WTC11 (cell line): ENCODE results near the gene KAZN.

Source experiments
- ATF2 ChIP-seq: sonication (generic); formaldehyde crosslinking; IDR thresholded peaks from 2 replicates; pipeline ENCODE4 v1.8.1; 2022; ENCODE audit warnings: low read depth, missing genetic modification reagents, borderline replicate concordance
- JUN ChIP-seq: sonication (generic); formaldehyde crosslinking; IDR thresholded peaks from 2 replicates; pipeline ENCODE4 v1.8.0; 2023; ENCODE audit warnings: mild to moderate bottlenecking, missing genetic modification reagents
- NR2C2 ChIP-seq: sonication (generic); formaldehyde crosslinking; IDR thresholded peaks from 2 replicates; pipeline ENCODE4 v1.8.0; 2022; ENCODE audit warnings: mild to moderate bottlenecking, missing genetic modification reagents
- NR3C1 ChIP-seq: sonication (generic); formaldehyde crosslinking; conservative IDR thresholded peaks from 2 replicates; pipeline ENCODE4 v1.8.1; 2023; ENCODE audit warnings: low read depth, mild to moderate bottlenecking, missing genetic modification reagents
- RELA ChIP-seq: sonication (generic); formaldehyde crosslinking; IDR thresholded peaks from 2 replicates; pipeline ENCODE4 v1.8.1; 2022; ENCODE audit warnings: missing genetic modification reagents, mild to moderate bottlenecking, borderline replicate concordance
- SP1 ChIP-seq: sonication (generic); formaldehyde crosslinking; conservative IDR thresholded peaks from 2 replicates; pipeline ENCODE4 v1.8.1; 2022; ENCODE audit warnings: missing genetic modification reagents
- TCF7 ChIP-seq: sonication (generic); formaldehyde crosslinking; IDR thresholded peaks from 2 replicates; pipeline ENCODE4 v1.8.0; 2022; ENCODE audit warnings: mild to moderate bottlenecking, low read depth, missing genetic modification reagents, moderate library complexity
- TF ChIP-seq, protein P1 (sequence below): sonication (generic); formaldehyde crosslinking; IDR thresholded peaks from 2 replicates; pipeline ENCODE4 v1.8.1; 2023; ENCODE audit warnings: mild to moderate bottlenecking, missing genetic modification reagents, moderate library complexity
- TF ChIP-seq, protein P2 (sequence below): fragments of 200-600 bp; IDR thresholded peaks from 2 replicates; pipeline ENCODE4 v1.8.0; 2022; ENCODE audit warnings: antibody characterized with exemption
- TF ChIP-seq, protein P3 (sequence below): sonication (generic); formaldehyde crosslinking; IDR thresholded peaks from 2 replicates; pipeline ENCODE4 v1.8.0; 2022; ENCODE audit warnings: mild to moderate bottlenecking, missing genetic modification reagents
- TF ChIP-seq, protein P4 (sequence below): sonication (generic); formaldehyde crosslinking; IDR thresholded peaks from 2 replicates; pipeline ENCODE4 v1.8.1; 2023; ENCODE audit warnings: mild to moderate bottlenecking, missing genetic modification reagents

DNA sequence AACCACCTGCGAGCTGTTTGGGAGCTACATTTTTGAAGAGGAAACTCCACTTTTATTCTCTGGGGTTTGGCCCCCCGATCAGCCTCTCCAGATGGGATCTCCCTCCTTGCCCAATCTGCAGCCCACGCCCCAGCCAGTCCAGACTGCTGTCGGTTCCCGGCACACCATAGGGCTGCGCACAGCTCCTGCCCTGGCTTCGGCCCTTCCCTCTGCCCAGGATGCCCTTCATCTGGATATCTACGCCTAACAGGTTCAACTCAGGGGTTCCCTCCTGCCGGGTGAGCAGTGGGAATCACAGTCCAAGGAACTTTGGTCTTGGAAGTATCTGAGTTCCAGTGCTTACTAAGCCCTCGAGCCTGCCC is 135.3 kb downstream of the KAZN start:
- TF ChIP-seq, protein P1, sequence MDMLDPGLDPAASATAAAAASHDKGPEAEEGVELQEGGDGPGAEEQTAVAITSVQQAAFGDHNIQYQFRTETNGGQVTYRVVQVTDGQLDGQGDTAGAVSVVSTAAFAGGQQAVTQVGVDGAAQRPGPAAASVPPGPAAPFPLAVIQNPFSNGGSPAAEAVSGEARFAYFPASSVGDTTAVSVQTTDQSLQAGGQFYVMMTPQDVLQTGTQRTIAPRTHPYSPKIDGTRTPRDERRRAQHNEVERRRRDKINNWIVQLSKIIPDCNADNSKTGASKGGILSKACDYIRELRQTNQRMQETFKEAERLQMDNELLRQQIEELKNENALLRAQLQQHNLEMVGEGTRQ: no peak
- TF ChIP-seq, protein P2, sequence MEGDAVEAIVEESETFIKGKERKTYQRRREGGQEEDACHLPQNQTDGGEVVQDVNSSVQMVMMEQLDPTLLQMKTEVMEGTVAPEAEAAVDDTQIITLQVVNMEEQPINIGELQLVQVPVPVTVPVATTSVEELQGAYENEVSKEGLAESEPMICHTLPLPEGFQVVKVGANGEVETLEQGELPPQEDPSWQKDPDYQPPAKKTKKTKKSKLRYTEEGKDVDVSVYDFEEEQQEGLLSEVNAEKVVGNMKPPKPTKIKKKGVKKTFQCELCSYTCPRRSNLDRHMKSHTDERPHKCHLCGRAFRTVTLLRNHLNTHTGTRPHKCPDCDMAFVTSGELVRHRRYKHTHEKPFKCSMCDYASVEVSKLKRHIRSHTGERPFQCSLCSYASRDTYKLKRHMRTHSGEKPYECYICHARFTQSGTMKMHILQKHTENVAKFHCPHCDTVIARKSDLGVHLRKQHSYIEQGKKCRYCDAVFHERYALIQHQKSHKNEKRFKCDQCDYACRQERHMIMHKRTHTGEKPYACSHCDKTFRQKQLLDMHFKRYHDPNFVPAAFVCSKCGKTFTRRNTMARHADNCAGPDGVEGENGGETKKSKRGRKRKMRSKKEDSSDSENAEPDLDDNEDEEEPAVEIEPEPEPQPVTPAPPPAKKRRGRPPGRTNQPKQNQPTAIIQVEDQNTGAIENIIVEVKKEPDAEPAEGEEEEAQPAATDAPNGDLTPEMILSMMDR: no peak
- no peak for TF ChIP-seq RELA (CRISPR knock-in tag)
- no peak for TF ChIP-seq SP1 (CRISPR knock-in tag)
- no peak for TF ChIP-seq NR2C2 (CRISPR knock-in tag)
- TF ChIP-seq, protein P3, sequence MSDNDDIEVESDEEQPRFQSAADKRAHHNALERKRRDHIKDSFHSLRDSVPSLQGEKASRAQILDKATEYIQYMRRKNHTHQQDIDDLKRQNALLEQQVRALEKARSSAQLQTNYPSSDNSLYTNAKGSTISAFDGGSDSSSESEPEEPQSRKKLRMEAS: no peak
- no peak for TF ChIP-seq ATF2 (CRISPR knock-in tag)
- TF ChIP-seq TCF7 (CRISPR knock-in tag): no peak
- TF ChIP-seq JUN (CRISPR knock-in tag): no peak
- no peak for TF ChIP-seq NR3C1 (CRISPR knock-in tag)
- TF ChIP-seq, protein P4, sequence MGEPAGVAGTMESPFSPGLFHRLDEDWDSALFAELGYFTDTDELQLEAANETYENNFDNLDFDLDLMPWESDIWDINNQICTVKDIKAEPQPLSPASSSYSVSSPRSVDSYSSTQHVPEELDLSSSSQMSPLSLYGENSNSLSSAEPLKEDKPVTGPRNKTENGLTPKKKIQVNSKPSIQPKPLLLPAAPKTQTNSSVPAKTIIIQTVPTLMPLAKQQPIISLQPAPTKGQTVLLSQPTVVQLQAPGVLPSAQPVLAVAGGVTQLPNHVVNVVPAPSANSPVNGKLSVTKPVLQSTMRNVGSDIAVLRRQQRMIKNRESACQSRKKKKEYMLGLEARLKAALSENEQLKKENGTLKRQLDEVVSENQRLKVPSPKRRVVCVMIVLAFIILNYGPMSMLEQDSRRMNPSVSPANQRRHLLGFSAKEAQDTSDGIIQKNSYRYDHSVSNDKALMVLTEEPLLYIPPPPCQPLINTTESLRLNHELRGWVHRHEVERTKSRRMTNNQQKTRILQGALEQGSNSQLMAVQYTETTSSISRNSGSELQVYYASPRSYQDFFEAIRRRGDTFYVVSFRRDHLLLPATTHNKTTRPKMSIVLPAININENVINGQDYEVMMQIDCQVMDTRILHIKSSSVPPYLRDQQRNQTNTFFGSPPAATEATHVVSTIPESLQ (CRISPR knock-in tag): no peak
